NCI-H345 treated with DMSO at 0.1 percent for 48 hours (cell line): ENCODE results near the gene ANKAR.
"Not testable (repeated sequence)": the region's sequence is repeated elsewhere in the genome, so short reads cannot be mapped to it uniquely, and the experiment has no call there.

ENCODE experiments used
- DNase-seq: peaks from one replicate; lab custom pipeline; 2025; ENCODE audit not compliant: unreplicated experiment; lab: John Stamatoyannopoulos, UW

The ANKAR gene

DNA sequence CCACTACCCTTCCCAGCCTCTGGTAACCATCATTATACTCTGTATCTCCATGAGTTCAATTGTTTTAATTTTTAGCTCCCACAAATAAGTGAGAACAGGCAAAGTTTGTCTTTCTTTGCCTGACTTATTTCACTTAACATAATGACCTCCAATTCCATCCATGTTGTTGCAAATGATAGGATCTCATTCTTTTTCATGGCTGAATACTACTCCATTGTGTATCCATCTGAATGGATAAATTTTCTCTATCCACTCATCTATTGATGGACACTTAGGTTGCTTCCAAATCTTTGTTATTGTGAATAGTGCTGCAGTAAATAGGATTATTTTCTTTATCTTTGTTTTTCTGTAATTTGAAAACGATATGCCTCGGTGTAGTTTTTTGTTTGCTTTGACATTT is 26.2 kb downstream of the ANKAR start:
- DNase-seq, result no peak

DNA sequence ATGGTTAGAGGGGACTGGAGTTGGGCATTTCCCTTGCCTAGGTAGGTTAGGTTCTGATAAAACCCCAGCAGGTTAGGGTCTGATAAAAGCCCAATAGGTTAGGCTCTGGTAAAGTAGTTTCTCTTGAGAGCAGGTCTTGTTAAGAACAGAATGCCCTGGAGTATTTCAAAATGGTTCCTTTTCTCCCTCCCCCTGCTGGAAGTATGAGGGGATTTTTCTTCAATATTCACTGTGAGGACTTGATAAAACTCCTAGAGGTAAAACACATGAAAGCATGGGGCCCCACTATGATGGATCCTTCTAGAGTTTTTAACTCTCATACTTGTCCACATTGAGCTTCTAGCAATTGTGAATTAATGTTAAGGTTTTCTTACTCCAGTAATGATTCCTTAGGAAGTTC is 27.6 kb downstream of the ANKAR start:
- DNase-seq, result no peak

DNA sequence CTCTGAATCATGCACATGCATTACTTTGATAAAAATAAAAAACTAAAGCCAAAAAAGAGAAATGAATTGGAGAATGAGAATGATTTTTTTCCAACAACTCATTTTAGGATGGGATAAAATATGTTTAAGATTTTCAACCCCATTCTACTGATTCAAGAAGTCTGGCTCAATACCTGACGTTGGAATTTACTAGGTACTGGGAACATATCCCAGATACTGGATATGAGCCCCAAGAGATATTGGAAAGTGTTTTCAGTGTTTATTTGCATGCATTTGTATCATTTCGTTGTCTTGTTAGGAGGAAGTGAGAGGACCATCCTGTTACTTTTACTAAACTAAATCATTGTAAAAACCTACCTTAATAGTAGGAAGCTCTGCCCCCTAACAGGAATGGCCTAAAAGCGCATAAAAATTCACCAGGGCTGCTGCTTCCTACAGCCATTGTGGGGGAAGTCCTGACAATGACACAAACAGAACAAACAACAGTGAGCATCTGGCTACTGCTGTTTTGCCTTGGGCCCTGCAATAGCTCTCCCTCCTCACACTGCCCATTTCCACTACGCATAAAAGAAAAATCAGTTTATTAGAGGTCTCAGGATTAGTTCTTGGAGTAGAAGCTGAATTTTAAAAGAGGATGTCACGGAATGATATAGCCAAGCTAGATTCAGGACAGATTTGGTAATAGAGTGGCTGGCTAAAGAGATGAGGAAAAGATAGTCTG is 35.2 kb downstream of the ANKAR start:
- DNase-seq, result no peak

DNA sequence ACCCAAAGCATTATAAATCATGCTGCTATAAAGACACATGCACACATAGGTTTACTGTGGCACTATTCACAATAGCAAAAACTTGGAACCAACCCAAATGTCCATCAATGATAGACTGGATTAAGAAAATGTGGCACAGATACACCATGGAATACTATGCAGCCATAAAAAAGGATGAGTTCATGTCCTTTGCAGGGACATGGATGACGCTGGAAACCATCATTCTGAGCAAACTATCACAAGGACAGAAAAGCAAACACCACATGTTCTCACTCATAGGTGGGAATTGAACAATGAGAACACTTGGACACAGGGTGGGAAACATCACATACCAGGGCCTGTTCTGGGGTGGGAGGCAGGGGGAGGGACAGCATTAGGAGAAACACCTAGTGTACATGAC is 43.1 kb downstream of the ANKAR start:
- DNase-seq, result not testable (repeated sequence)

DNA sequence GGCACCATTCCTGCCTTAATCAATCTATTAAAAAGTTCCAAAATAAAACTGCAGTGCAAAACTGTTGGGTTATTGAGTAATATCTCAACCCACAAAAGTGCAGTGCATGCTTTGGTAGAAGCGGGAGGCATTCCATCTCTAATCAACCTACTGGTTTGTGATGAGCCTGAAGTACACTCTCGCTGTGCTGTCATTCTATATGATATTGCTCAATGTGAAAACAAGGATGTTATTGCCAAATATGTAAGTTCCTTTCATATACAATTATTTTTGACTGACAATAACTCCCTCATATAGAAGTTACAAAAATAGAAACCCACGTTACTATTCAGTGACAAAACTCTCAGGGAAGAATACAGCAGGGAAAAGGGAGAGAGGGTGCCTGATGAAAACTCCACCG is 45.1 kb downstream of the ANKAR start:
- DNase-seq, result no peak

DNA sequence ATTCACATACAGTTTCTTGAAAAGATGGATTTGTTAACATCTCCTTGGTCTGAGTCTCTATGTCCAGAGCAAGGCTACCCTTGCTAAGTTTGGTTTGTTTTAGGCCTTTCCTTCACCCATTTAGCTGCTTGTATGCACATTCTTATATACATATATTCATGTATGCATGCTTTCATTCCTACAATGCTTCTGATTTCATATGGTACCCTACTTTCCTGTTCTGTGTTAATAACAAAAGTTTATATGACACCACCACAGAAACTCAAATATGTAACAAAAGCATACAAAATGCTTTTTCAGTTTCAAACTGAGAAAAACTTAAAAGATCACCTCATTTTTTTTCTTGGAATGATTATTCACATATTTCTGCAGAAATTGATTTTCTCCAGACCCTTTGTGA is 48.7 kb downstream of the ANKAR start:
- DNase-seq, result no peak
